Activated CD4-positive, alpha-beta memory T cell treated with anti-CD3 and anti-CD28 coated beads, Interleukin-2, amount 10 ng/mL, durations not matched to agents 7 days and 5 days (primary cell): ENCODE measurements around the gene ZBTB4. TPM values are rescaled to one million over a fixed set of nuclear protein-coding genes. Genes with fewer than 3 reads are reported as not detected.
A peak's percentile ranks its signal among the peaks of the same experiment; 100 is the strongest.

Experiments used
- CTCF ChIA-PET: fragments of 350-600 bp; sonication (Branson Sonifier 250); formaldehyde crosslinking; loops from one replicate; lab custom pipeline; 2021; ENCODE audit warnings: antibody characterized with exemption, inconsistent platforms; lab: Charles Lee
- POLR2A ChIA-PET: fragments of 350-600 bp; sonication (Branson Sonifier 250); formaldehyde crosslinking; loops from one replicate; lab custom pipeline; 2021; ENCODE audit warnings: antibody characterized with exemption; lab: Charles Lee
- DNase-seq: peaks from one replicate; pipeline ENCODE4 v3.0.0-alpha.2; 2020
- H3K27ac Mint-ChIP-seq: one replicate; pipeline ENCODE4 v1.8.0; 2021; ENCODE audit warnings: mild to moderate bottlenecking, mixed read lengths
- H3K27me3 Mint-ChIP-seq: one replicate; pipeline ENCODE4 v1.8.0; 2021; ENCODE audit warnings: mixed read lengths
- H3K36me3 Mint-ChIP-seq: one replicate; pipeline ENCODE4 v1.8.0; 2021; ENCODE audit warnings: low read depth, mixed read lengths
- H3K4me1 Mint-ChIP-seq: one replicate; pipeline ENCODE4 v1.8.0; 2021; ENCODE audit warnings: mixed read lengths
- H3K4me3 Mint-ChIP-seq: one replicate; pipeline ENCODE4 v1.8.0; 2021; ENCODE audit warnings: mild to moderate bottlenecking, mixed read lengths
- H3K9me3 Mint-ChIP-seq: one replicate; pipeline ENCODE4 v1.8.0; 2021; ENCODE audit warnings: mixed read lengths
- total RNA-seq, 2 experiments: library from RNA; stranded (reverse); gene quantifications; one replicate each; pipeline ENCODE4 v1.2.3, GENCODE V29; 2021

The ZBTB4 gene
- total RNA-seq, 2 experiments from 2014 or later, result 27.4 to 27.9 TPM

DNA sequence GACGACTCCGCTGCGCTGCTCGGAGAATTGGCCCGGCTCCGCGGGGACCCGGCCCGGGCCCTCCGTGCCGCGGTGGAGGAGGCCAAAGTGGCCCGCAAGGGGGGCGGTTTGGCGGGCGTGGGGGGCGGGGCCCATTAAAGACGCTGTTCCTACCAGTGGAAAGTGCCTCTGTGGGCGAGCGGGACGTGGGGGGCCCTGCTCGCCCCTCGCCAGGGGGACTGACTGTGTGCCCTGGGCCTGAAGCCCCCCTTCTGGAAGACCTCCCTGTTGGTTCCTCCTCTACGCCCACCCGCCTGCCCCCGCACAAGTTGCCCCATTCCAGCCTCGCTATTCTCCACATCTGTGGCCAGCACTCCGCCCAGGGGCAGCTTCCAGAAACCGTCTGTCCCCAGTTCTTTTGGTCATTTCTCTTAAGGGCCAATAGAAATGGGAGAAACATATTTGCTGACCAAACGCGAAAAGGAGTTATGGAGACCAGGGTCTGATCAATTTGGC is 42.0 kb downstream of the ZBTB4 start:
- H3K4me1 Mint-ChIP-seq, result peaks cover 45% of the 10 kb centered on the region
- H3K36me3 Mint-ChIP-seq, result peaks cover 20% of the 10 kb centered on the region
- DNase-seq, result no peak
- POLR2A ChIA-PET, result interaction anchor here (1.0 to 14.4 kb wide), 15 partner anchors 9 to 249 kb away, joined by 3 to 232 read pairs (median 20); partner anchors contain the start of genes ACAP1, CHRNB1, MPDU1 and POLR2A
- H3K4me3 Mint-ChIP-seq, result peak overlapping the region; percentile 90
- peak overlapping the region; percentile 24 for H3K27ac Mint-ChIP-seq
- peaks cover 39% of the 10 kb centered on the region for H3K27me3 Mint-ChIP-seq
- CTCF ChIA-PET, result interaction anchor here (0.6 to 4.2 kb wide), 24 partner anchors 9 to 250 kb away, joined by 3 to 53 read pairs (median 8); partner anchors contain the start of genes ACADVL, CHRNB1, DLG4 and FXR2
- H3K9me3 Mint-ChIP-seq, result no peaks in the 10 kb centered on the region

DNA sequence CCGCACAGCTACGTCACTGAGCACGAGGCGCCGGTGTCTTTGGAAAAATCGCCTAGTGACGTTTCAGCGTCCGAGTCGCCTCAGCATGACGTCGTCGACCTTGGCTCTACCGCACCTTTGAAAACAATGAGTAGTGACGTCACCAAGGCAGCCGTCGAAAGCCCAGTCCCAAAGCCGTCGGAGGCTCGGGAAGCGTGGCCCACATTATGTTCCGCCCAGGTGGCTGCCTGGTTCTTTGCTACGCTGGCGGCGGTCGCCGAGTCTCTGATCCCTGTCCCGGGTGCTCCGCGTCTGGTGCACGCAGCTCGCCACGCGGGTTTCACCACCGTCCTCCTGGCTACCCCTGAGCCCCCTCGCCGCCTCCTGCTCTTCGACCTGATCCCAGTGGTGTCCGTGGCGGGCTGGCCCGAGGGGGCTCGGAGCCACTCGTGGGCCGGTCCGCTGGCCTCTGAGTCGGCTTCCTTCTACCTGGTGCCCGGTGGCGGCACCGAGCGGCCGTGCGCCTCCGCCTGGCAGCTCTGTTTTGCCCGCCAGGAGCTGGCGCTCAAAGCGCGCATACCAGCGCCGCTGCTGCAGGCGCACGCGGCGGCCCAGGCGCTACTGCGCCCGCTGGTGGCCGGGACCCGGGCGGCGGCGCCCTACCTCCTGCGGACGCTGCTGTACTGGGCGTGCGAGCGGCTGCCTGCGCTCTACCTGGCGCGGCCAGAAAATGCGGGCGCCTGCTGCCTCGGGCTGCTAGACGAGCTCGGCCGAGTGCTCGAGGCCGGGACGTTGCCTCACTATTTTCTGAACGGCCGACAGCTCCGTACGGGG is 42.7 kb downstream of the ZBTB4 start:
- ChIA-PET CTCF (interaction anchor here (0.6 to 4.2 kb wide), 39 partner anchors 10 to 407 kb away, joined by 3 to 53 read pairs (median 6); partner anchors contain the start of genes ACADVL, ACAP1, CHRNB1 and DLG4), POLR2A (interaction anchor here (1.0 to 14.4 kb wide), 23 partner anchors 9 to 250 kb away, joined by 3 to 232 read pairs (median 8); partner anchors contain the start of genes ACAP1, CHRNB1, MPDU1 and NEURL4)
- Mint-ChIP-seq H3K27me3 (peaks cover 34% of the 10 kb centered on the region), H3K36me3 (peaks cover 20% of the 10 kb centered on the region), H3K4me1 (peaks cover 45% of the 10 kb centered on the region), H3K27ac (peak overlapping the region; percentile 98), H3K9me3 (no peaks in the 10 kb centered on the region), H3K4me3 (peak overlapping the region; percentile 90)
- peak; percentile 85 for DNase-seq

- Mint-ChIP-seq H3K27ac (peak overlapping the region; percentile 98), H3K27me3 (peaks cover 26% of the 10 kb centered on the region), H3K36me3 (peaks cover 20% of the 10 kb centered on the region), H3K4me1 (peaks cover 45% of the 10 kb centered on the region), H3K9me3 (no peaks in the 10 kb centered on the region), H3K4me3 (peak overlapping the region; percentile 90)
- peak; percentile 75 for DNase-seq
- ChIA-PET POLR2A (interaction anchor here (0.8 to 14.4 kb wide), 23 partner anchors 9 to 251 kb away, joined by 3 to 232 read pairs (median 8); partner anchors contain the start of genes ACAP1, CHRNB1, MPDU1 and NEURL4), CTCF (interaction anchor here (0.6 to 4.2 kb wide), 37 partner anchors 11 to 408 kb away, joined by 3 to 53 read pairs (median 6); partner anchors contain the start of genes ACADVL, ACAP1, CHRNB1 and DLG4)
These were observed 43.5 kb downstream of the ZBTB4 start for GRCh38 chr17:7435676-7436555.

GRCh38 chr17:7432296-7432695 is 47.1 kb downstream of the ZBTB4 start:
- Mint-ChIP-seq H3K4me1 (peaks cover 18% of the 10 kb centered on the region), H3K4me3 (no peak overlapping the region), H3K27me3 (peaks cover 1% of the 10 kb centered on the region), H3K9me3 (no peaks in the 10 kb centered on the region), H3K36me3 (peaks cover 6% of the 10 kb centered on the region), H3K27ac (no peak overlapping the region)
- POLR2A ChIA-PET, result interaction anchor here (0.7 kb wide), 1 partner anchor 49 kb away, joined by 3 read pairs; no protein-coding TSS in a partner anchor
- no peak for DNase-seq
- CTCF ChIA-PET, result interaction anchor here (0.8 to 1.1 kb wide), 2 partner anchors 9 to 12 kb away, joined by 3 to 4 read pairs; no protein-coding TSS in a partner anchor

- H3K4me3 Mint-ChIP-seq, result no peak overlapping the region
- POLR2A ChIA-PET, result interaction anchor here (1.2 kb wide), 1 partner anchor 141 kb away, joined by 3 read pairs; no protein-coding TSS in a partner anchor
These were observed 48.2 kb downstream of the ZBTB4 start for GRCh38 chr17:7431231-7431630.

DNA sequence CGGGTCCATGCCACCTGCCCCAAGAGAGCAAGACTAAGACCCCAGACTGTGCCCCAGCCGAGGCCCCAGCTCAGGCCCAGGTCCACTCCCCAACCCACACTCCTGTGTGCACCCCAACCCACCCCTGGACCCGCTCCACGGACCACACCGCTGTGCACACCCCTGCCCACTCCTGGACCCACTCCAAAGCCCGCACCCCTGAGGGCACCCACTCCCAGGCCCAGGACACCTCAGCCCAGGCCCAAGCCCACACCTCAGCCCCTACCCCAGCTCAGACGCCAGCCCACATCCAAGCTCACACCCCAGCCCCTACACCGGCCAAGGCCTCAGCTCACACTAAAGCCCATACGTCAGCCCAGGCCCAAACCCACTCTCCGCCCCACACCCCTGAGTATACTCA is 49.7 kb downstream of the ZBTB4 start:
- ChIA-PET POLR2A (interaction anchor here (1.2 kb wide), 1 partner anchor 54 kb away, joined by 4 read pairs; the partner anchor contains the start of gene POLR2A), CTCF (no interaction called here)

More at GRCh38 chr17:7431231-7431630, 48.2 kb downstream of the ZBTB4 start:
- Mint-ChIP-seq H3K36me3 (peaks cover 4% of the 10 kb centered on the region), H3K27ac (no peak overlapping the region), H3K9me3 (no peaks in the 10 kb centered on the region), H3K27me3 (peaks cover 1% of the 10 kb centered on the region), H3K4me1 (peaks cover 10% of the 10 kb centered on the region)
- no peak for DNase-seq
- CTCF ChIA-PET, result interaction anchor here (1.1 kb wide), 1 partner anchor 8 kb away, joined by 4 read pairs; no protein-coding TSS in a partner anchor

GRCh38 chr17:7428557-7428956 is 50.9 kb downstream of the ZBTB4 start, which contains the start of gene SPEM3:
Gene SPEM3 (plus strand): TSS chr17:7428857. CDS start chr17:7428903, 46 bp downstream.
- Mint-ChIP-seq H3K27me3 (peaks cover 3% of the 10 kb centered on the region), H3K27ac (no peak within 1 kb of the TSS), H3K4me1 (no peaks in the 10 kb centered on the region), H3K9me3 (no peaks in the 10 kb centered on the region), H3K36me3 (no peaks in the 10 kb centered on the region), H3K4me3 (no peak within 1 kb of the TSS)
- DNase-seq, result no peak
- POLR2A ChIA-PET, result no interaction called here
- CTCF ChIA-PET, result no interaction called here

More for the DNA sequence above, 49.7 kb downstream of the ZBTB4 start:
- Mint-ChIP-seq H3K4me3 (no peak overlapping the region), H3K36me3 (no peaks in the 10 kb centered on the region), H3K27me3 (peaks cover 1% of the 10 kb centered on the region), H3K9me3 (no peaks in the 10 kb centered on the region), H3K27ac (no peak overlapping the region), H3K4me1 (no peaks in the 10 kb centered on the region)
- no peak for DNase-seq

DNA sequence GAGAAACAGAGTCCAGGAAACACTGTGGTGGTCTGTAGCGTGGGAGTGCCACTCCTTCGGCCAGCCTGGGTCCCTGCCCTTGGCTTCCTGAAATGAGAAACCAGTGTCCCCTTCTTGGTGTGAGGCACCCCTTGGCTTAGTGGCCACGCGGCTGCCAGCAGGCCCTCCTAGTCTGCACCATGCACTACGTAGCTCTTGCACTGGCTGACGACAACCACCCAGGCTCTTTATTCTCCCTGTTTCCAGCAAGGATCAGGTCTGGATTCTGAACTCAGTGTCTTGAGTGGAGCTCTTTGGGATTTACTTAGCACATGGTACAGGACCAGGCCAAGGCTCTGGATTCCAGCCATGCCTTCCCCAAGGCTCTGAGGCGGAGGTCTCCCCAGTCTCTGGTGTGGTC is 51.9 kb downstream of the ZBTB4 start:
- no peak overlapping the region for H3K4me3 Mint-ChIP-seq

GRCh38 chr17:7426896-7427489 is 52.4 kb downstream of the ZBTB4 start:
- Mint-ChIP-seq H3K4me1 (no peaks in the 10 kb centered on the region), H3K27ac (no peak overlapping the region), H3K36me3 (no peaks in the 10 kb centered on the region), H3K27me3 (peaks cover 1% of the 10 kb centered on the region), H3K9me3 (no peaks in the 10 kb centered on the region), H3K4me3 (no peak overlapping the region)
- DNase-seq, result no peak
- CTCF ChIA-PET, result no interaction called here
- POLR2A ChIA-PET, result interaction anchor here (0.9 kb wide), 1 partner anchor 9 kb away, joined by 3 read pairs; no protein-coding TSS in a partner anchor

More for the DNA sequence above, 51.9 kb downstream of the ZBTB4 start:
- H3K4me1 Mint-ChIP-seq, result no peaks in the 10 kb centered on the region
- ChIA-PET POLR2A (interaction anchor here (0.9 kb wide), 1 partner anchor 8 kb away, joined by 3 read pairs; no protein-coding TSS in a partner anchor), CTCF (no interaction called here)
- no peak overlapping the region for H3K27ac Mint-ChIP-seq
- H3K9me3 Mint-ChIP-seq, result no peaks in the 10 kb centered on the region
- no peaks in the 10 kb centered on the region for H3K36me3 Mint-ChIP-seq
- H3K27me3 Mint-ChIP-seq, result peaks cover 2% of the 10 kb centered on the region
- no peak for DNase-seq

GRCh38 chr17:7426203-7426863 is 53.1 kb downstream of the ZBTB4 start:
- ChIA-PET CTCF (no interaction called here), POLR2A (interaction anchor here (0.9 kb wide), 1 partner anchor 10 kb away, joined by 3 read pairs; no protein-coding TSS in a partner anchor)
- no peaks in the 10 kb centered on the region for H3K4me1 Mint-ChIP-seq
- H3K36me3 Mint-ChIP-seq, result no peaks in the 10 kb centered on the region
- H3K9me3 Mint-ChIP-seq, result no peaks in the 10 kb centered on the region
- no peak overlapping the region for H3K4me3 Mint-ChIP-seq
- no peak overlapping the region for H3K27ac Mint-ChIP-seq
- peaks cover 1% of the 10 kb centered on the region for H3K27me3 Mint-ChIP-seq
- DNase-seq, result no peak

- Mint-ChIP-seq H3K36me3 (no peaks in the 10 kb centered on the region), H3K4me1 (no peaks in the 10 kb centered on the region), H3K4me3 (no peak overlapping the region), H3K27ac (no peak overlapping the region), H3K9me3 (no peaks in the 10 kb centered on the region), H3K27me3 (peaks cover 1% of the 10 kb centered on the region)
- POLR2A ChIA-PET, result interaction anchor here (0.9 kb wide), 1 partner anchor 16 kb away, joined by 4 read pairs; no protein-coding TSS in a partner anchor
- CTCF ChIA-PET, result no interaction called here
- no peak for DNase-seq
These were observed 53.7 kb downstream of the ZBTB4 start for GRCh38 chr17:7425756-7426155.
